GM23248 (cell line): Measurements from ENCODE around the gene MEGF6. TPM values are rescaled to one million over a fixed set of nuclear protein-coding genes. Genes with fewer than 3 reads are reported as not detected.

ENCODE experiments used
- DNase-seq: peaks from one replicate; pipeline ENCODE4 v3.0.0-alpha.2; 2015
- H2AFZ ChIP-seq: fragments of 200-600 bp; sonication (generic); 2 replicates; pipeline ENCODE4 v1.6.1; 2016; ENCODE audit warnings: antibody characterized with exemption
- H3F3A ChIP-seq: fragments of 200-600 bp; sonication (generic); 2 replicates; pipeline ENCODE4 v1.6.1; 2016; ENCODE audit warnings: mild to moderate bottlenecking, antibody characterized with exemption, mixed run types; ENCODE audit not compliant: insufficient read depth
- H3K27ac ChIP-seq: fragments of 200-600 bp; sonication (generic); 2 replicates; pipeline ENCODE4 v1.5.1; 2016; ENCODE audit warnings: mild to moderate bottlenecking
- H3K27me3 ChIP-seq: fragments of 200-600 bp; sonication (generic); replicated peaks from 2 replicates; pipeline ENCODE4 v1.6.1; 2016; ENCODE audit warnings: mild to moderate bottlenecking; ENCODE audit not compliant: insufficient read depth
- H3K36me3 ChIP-seq: fragments of 200-600 bp; sonication (generic); 2 replicates; pipeline ENCODE4 v1.6.1; 2016; ENCODE audit warnings: low read depth, mild to moderate bottlenecking
- H3K4me1 ChIP-seq: fragments of 200-600 bp; sonication (generic); 2 replicates; pipeline ENCODE4 v1.6.1; 2016; ENCODE audit warnings: mild to moderate bottlenecking; ENCODE audit not compliant: insufficient read depth
- H3K4me2 ChIP-seq: fragments of 200-600 bp; sonication (generic); one replicate; pipeline ENCODE4 v1.6.1; 2016; ENCODE audit warnings: mild to moderate bottlenecking; ENCODE audit not compliant: unreplicated experiment
- H3K4me3 ChIP-seq: fragments of 200-600 bp; sonication (generic); 2 replicates; pipeline ENCODE4 v1.5.1; 2016; ENCODE audit warnings: mild to moderate bottlenecking
- H3K79me2 ChIP-seq: fragments of 200-600 bp; sonication (generic); 2 replicates; pipeline ENCODE4 v1.6.1; 2016; ENCODE audit warnings: mild to moderate bottlenecking; ENCODE audit not compliant: insufficient read depth
- H3K9ac ChIP-seq: fragments of 200-600 bp; sonication (generic); 2 replicates; pipeline ENCODE4 v1.6.1; 2016; ENCODE audit warnings: mild to moderate bottlenecking
- H3K9me2 ChIP-seq: fragments of 200-600 bp; sonication (generic); 2 replicates; pipeline ENCODE4 v1.6.1; 2016; ENCODE audit warnings: mixed run types, mild to moderate bottlenecking, moderate library complexity; ENCODE audit not compliant: insufficient read depth
- H3K9me3 ChIP-seq: fragments of 200-600 bp; sonication (generic); one replicate; pipeline ENCODE4 v1.6.1; 2017; ENCODE audit warnings: low read depth
- H4K20me1 ChIP-seq: fragments of 200-600 bp; sonication (generic); 2 replicates; pipeline ENCODE4 v1.6.0; 2016; ENCODE audit not compliant: insufficient read depth
- EZH2 ChIP-seq: fragments of 200-600 bp; sonication (generic); IDR thresholded peaks from 2 replicates; pipeline ENCODE4 v1.6.1; 2018; ENCODE audit warnings: antibody characterized with exemption, mild to moderate bottlenecking; ENCODE audit not compliant: insufficient read depth, poor library complexity, severe bottlenecking
- EZH2phosphoT487 ChIP-seq: fragments of 200-600 bp; sonication (generic); IDR thresholded peaks from 2 replicates; pipeline ENCODE4 v1.6.1; 2018; ENCODE audit warnings: antibody characterized with exemption, moderate library complexity, mild to moderate bottlenecking, low read depth; ENCODE audit not compliant: insufficient read depth
- WGBS, 2 experiments: methylation state at CpG; one replicate each; pipeline ENCODE4 v1.1.6; 2015 to 2017; ENCODE audit warnings: low lambda C conversion rate in 2 of 2, low coverage in 1 of 2; ENCODE audit errors: missing lambda C conversion rate in 2 of 2; 5-methylcytosine and 5-hydroxymethylcytosine counted together
- in situ Hi-C: fragments of 300-500 bp; cut with MboI; formaldehyde crosslinking; loops from 2 replicates; pipeline ENCODE4 v1.15.0; 2020
- polyA plus RNA-seq: library from polyadenylated mRNA; unstranded; fragments of >200 nt; fragmentation: Nextera tagmentation; extraction: Ambion mirVana; gene quantifications from 2 replicates; pipeline ENCODE4 v1.2.1, GENCODE V29; 2016
- total RNA-seq: library from RNA; depleted of rRNA; stranded (reverse); fragments of >200 nt; shearing (Covaris generic); gene quantifications from 2 replicates; pipeline ENCODE4 v1.2.3, GENCODE V29; 2014

The MEGF6 gene
- total and polyA plus RNA-seq, 2 experiments from 2014 or later, result 37.9 to 108 TPM

DNA sequence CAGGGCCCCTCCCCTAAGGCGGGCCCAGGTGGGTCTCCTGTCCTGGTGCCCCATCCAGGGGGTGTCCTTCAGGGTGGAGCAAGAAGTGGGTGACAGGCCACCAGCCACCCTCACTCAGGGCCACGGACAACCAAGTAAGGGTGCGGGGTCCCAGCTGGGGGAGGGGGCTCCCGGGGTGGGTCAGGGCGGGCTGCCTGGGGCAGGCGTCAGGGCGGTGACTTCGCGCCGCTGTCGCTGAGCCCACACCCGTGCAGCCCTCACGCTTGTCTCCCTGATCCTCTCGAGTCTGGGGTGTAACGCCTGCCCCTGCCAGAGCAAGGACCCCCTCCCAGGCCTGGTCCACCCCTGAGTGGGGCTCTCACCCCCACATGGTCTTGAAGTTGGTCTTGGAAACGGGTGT lies 134.6 kb downstream of the MEGF6 start:
- in situ Hi-C loops, result no loop called here
- Histone ChIP-seq H3K27ac (no peak overlapping the region), H3K4me2 (no peak overlapping the region), H3K9ac (no peak overlapping the region), H3K4me3 (no peak overlapping the region), H3K9me2 (no peaks in the 10 kb centered on the region), H4K20me1 (no peaks in the 10 kb centered on the region), H3K9me3 (no peaks in the 10 kb centered on the region), H3K36me3 (no peaks in the 10 kb centered on the region), H3K4me1 (peaks cover 9% of the 10 kb centered on the region), H3K79me2 (no peaks in the 10 kb centered on the region), H3F3A (no peaks in the 10 kb centered on the region; the same call in 1 of the 2 replicates), H3K27me3 (peaks cover 14% of the 10 kb centered on the region; the same call in 1 of the 2 replicates), H2AFZ (no peak overlapping the region)
- TF ChIP-seq EZH2phosphoT487 (no peak), EZH2 (no peak)
- 49 to 65% methylated on average over 11 to 16 of the region's 16 CpGs for WGBS, 2 experiments
- no peak for DNase-seq

DNA sequence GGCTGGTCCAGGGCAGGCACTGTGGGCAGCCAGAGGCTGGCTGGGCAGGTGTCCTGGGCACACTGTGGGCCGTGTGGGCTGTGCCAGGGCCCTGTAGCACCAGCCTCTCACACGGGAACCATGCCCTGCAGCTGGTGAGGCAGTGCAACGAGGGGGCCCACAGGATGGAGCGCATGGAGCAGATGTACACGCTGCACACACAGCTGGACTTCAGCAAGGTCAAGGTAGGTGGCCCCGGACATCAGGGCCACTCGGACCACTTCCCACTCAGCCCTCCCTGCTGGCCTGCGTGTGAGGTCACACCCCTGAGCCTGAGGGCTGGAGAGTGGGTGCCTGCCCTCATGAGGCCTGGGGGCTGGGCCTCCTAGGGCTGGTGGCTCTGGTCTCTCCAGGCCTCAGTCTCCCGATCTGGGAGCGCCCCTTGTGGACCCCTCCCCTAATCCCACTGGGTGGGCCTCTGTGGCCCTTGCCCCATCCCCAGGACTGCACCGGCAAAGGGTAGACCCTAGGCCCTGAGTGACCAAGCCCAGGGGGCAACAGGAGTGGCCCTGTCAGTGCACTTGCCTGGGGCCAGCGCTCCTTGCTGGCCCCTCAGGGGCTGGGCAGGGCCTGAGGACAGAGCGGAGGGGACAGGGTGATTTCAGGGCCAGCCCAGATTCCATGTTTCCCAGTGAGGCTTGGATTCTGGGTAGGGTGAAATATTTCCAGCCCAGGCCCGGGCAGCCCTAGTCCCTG lies 135.3 kb downstream of the MEGF6 start:
- H3K9me3 ChIP-seq, result no peaks in the 10 kb centered on the region
- H3K36me3 ChIP-seq, result no peaks in the 10 kb centered on the region
- 53 to 64% methylated on average over 9 to 12 of the region's 14 CpGs for WGBS, 2 experiments
- no peak for DNase-seq
- no peak overlapping the region for H3K4me2 ChIP-seq
- H3K9me2 ChIP-seq, result no peaks in the 10 kb centered on the region
- no peak overlapping the region for H3K4me3 ChIP-seq
- no peaks in the 10 kb centered on the region for H4K20me1 ChIP-seq
- TF ChIP-seq EZH2, result no peak
- no peak for TF ChIP-seq EZH2phosphoT487
- H3F3A ChIP-seq, result no peaks in the 10 kb centered on the region; the same call in 1 of the 2 replicates
- H3K27me3 ChIP-seq, result peaks cover 14% of the 10 kb centered on the region; the same call in 1 of the 2 replicates
- H3K27ac ChIP-seq, result no peak overlapping the region
- H3K9ac ChIP-seq, result no peak overlapping the region
- H3K79me2 ChIP-seq, result no peaks in the 10 kb centered on the region
- in situ Hi-C loops, result no loop called here
- H2AFZ ChIP-seq, result no peak overlapping the region
- H3K4me1 ChIP-seq, result peaks cover 9% of the 10 kb centered on the region

DNA sequence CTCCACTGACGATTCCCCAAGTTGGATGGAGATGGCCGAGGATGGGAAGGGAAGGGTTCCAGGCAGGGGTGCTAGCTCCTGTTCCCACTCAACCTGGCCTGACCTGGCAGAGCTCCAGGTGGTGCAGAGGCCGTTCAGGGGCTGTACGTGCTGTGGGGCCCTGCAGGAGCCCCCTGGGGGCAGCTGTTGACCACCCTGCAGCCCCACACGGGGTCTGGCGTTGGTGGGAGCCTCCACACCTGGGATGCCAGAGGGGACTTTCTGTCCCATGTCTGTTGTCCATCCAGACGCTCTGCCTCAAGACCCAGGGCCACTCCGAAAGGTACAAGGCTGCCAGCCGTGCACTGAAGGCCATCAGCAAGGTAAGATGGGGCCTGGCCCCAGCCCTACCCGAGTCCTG lies 136.9 kb downstream of the MEGF6 start:
- H3K27me3 ChIP-seq, result no peaks in the 10 kb centered on the region
- WGBS, 2 experiments, result 32 to 47% methylated on average over 9 to 10 of the region's 10 CpGs
- no peak for DNase-seq
- TF ChIP-seq EZH2phosphoT487 (no peak), EZH2 (no peak)
- in situ Hi-C loops, result no loop called here
- no peaks in the 10 kb centered on the region for H4K20me1 ChIP-seq
- H3K4me2 ChIP-seq, result no peak overlapping the region
- H3K9me2 ChIP-seq, result no peaks in the 10 kb centered on the region
- no peak overlapping the region for H3K4me3 ChIP-seq
- H3F3A ChIP-seq, result no peaks in the 10 kb centered on the region; the same call in 1 of the 2 replicates
- H3K79me2 ChIP-seq, result no peaks in the 10 kb centered on the region
- H3K9me3 ChIP-seq, result no peaks in the 10 kb centered on the region
- H3K4me1 ChIP-seq, result peaks cover 9% of the 10 kb centered on the region
- H3K27ac ChIP-seq, result no peak overlapping the region
- H3K36me3 ChIP-seq, result no peaks in the 10 kb centered on the region
- no peak overlapping the region for H2AFZ ChIP-seq
- no peak overlapping the region for H3K9ac ChIP-seq

DNA sequence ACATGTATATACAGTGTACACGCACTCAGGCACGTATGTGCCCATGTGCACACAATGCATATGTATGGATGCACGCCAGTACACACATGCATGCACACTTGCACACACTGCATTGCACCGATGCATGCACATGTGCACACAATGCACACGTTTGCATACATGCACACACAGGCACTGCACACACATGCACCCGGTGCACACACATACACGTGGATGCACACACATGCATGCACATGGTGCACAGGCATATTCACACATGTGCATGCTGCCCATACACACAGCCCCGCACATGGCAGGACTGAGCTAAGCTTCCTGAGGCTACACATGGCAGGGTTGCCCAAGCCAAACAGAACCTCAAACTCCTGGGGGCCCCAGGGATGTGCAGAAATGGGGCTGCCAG lies 137.3 kb downstream of the MEGF6 start:
- no peak for DNase-seq
- peaks cover 9% of the 10 kb centered on the region for H3K4me1 ChIP-seq
- no peaks in the 10 kb centered on the region for H3K9me3 ChIP-seq
- in situ Hi-C loops, result no loop called here
- H4K20me1 ChIP-seq, result no peaks in the 10 kb centered on the region
- WGBS, 2 experiments, result 12 to 21% methylated on average over 8 of the region's 8 CpGs
- no peaks in the 10 kb centered on the region for H3K36me3 ChIP-seq
- H3K4me2 ChIP-seq, result no peak overlapping the region
- no peak overlapping the region for H2AFZ ChIP-seq
- no peak overlapping the region for H3K9ac ChIP-seq
- H3K27ac ChIP-seq, result no peak overlapping the region
- H3K27me3 ChIP-seq, result no peaks in the 10 kb centered on the region
- H3K4me3 ChIP-seq, result no peak overlapping the region
- TF ChIP-seq EZH2 (no peak), EZH2phosphoT487 (no peak)
- H3K79me2 ChIP-seq, result no peaks in the 10 kb centered on the region
- H3K9me2 ChIP-seq, result no peaks in the 10 kb centered on the region
- no peaks in the 10 kb centered on the region; the same call in 1 of the 2 replicates for H3F3A ChIP-seq
